WTC11 (cell line): ENCODE measurements around the gene DUSP3.

Experiments used
- SOX15 ChIP-seq: fragments of 250-450 bp; sonication (Bioruptor Pico); IDR thresholded peaks from 2 replicates; pipeline ENCODE4 v1.9.0; 2021; ENCODE audit warnings: mild to moderate bottlenecking
- ZNF416 ChIP-seq: fragments of 250-450 bp; sonication (Bioruptor Pico); IDR thresholded peaks from 2 replicates; pipeline ENCODE4 v1.9.0; 2021; ENCODE audit warnings: mild to moderate bottlenecking, inconsistent platforms
- TF ChIP-seq, protein P1 (sequence below): sonication (generic); formaldehyde crosslinking; IDR thresholded peaks from 2 replicates; pipeline ENCODE4 v1.8.1; 2022; ENCODE audit warnings: low read depth, missing genetic modification reagents, borderline replicate concordance
- TF ChIP-seq, protein P2 (sequence below): fragments of 200-600 bp; IDR thresholded peaks from 2 replicates; pipeline ENCODE4 v1.8.0; 2022; ENCODE audit warnings: antibody characterized with exemption

DNA sequence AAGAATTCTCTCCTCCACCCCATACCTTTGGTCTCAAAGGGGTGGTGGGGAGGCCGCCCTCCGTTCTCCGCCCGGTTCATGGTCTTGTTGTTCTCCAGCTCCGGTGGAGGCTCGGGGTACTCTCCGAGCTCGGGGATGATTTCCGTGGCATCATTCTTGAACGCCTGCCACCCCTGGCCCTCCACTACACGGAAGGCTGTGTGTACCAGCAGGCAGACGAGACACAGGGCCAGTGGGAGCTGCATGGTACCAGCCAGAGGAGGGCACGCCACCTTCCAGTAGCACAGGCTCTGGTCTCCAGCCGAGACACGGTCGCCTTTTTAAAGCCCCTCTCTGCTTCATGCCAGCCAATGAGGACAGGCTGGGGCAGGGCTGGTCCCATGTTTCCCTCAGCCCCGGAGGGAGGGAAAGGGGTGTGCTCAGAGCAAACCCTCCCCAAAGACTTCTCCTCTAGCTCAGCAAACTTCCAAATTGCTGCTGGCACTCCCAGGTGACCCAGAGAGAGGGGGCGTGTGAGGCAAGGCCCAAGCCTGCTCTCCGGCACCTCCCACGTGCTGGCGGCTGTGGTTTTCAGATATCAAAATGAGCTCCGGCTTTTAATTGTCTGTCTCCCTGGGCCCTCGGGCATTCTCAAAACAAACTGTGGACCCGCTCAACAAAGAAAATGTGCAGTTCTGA is 20.1 kb downstream of the DUSP3 start, which contains the start of gene SOST:
- TF ChIP-seq ZNF416 (CRISPR knock-in tag) (no peak), SOX15 (CRISPR knock-in tag) (no peak)
- TF ChIP-seq, protein P1, sequence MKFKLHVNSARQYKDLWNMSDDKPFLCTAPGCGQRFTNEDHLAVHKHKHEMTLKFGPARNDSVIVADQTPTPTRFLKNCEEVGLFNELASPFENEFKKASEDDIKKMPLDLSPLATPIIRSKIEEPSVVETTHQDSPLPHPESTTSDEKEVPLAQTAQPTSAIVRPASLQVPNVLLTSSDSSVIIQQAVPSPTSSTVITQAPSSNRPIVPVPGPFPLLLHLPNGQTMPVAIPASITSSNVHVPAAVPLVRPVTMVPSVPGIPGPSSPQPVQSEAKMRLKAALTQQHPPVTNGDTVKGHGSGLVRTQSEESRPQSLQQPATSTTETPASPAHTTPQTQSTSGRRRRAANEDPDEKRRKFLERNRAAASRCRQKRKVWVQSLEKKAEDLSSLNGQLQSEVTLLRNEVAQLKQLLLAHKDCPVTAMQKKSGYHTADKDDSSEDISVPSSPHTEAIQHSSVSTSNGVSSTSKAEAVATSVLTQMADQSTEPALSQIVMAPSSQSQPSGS: no peak
- TF ChIP-seq, protein P2, sequence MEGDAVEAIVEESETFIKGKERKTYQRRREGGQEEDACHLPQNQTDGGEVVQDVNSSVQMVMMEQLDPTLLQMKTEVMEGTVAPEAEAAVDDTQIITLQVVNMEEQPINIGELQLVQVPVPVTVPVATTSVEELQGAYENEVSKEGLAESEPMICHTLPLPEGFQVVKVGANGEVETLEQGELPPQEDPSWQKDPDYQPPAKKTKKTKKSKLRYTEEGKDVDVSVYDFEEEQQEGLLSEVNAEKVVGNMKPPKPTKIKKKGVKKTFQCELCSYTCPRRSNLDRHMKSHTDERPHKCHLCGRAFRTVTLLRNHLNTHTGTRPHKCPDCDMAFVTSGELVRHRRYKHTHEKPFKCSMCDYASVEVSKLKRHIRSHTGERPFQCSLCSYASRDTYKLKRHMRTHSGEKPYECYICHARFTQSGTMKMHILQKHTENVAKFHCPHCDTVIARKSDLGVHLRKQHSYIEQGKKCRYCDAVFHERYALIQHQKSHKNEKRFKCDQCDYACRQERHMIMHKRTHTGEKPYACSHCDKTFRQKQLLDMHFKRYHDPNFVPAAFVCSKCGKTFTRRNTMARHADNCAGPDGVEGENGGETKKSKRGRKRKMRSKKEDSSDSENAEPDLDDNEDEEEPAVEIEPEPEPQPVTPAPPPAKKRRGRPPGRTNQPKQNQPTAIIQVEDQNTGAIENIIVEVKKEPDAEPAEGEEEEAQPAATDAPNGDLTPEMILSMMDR: no peak
